GM19328 (cell line): ENCODE measurements around the gene DNAJB11.

Source experiments
- ATAC-seq: cut with Tn5 transposase; IDR thresholded peaks from one replicate; pipeline ENCODE4 v1.9.1; 2021; ENCODE audit warnings: mild to moderate bottlenecking, moderate library complexity; ENCODE audit not compliant: unreplicated experiment

The DNAJB11 gene

DNA sequence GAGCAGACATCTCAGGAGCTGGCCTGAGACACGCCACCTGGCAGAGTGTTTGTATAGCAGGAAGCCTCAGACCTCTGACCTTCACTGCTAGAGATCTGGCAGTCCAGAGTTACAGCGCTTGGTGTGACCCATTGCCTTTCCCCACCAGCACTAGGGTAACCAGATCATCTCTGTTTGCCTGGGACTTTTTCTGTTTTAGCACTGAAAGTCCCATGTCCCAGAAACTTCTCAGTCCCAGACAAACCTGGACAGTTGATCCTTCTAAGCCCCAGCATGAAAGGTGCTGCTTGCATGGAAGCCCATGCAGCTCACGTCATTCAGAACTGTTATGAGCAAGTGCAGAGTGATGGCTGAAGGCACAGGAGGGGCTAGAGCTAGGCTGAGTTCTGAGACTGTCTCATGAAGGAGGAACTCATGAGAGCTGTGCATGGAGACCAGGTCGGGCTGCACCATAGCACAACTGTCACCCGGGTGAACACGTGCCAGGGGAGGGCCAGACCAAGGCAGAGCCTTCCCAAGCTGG lies 24.1 kb downstream of the DNAJB11 start:
- ATAC-seq = no peak

DNA sequence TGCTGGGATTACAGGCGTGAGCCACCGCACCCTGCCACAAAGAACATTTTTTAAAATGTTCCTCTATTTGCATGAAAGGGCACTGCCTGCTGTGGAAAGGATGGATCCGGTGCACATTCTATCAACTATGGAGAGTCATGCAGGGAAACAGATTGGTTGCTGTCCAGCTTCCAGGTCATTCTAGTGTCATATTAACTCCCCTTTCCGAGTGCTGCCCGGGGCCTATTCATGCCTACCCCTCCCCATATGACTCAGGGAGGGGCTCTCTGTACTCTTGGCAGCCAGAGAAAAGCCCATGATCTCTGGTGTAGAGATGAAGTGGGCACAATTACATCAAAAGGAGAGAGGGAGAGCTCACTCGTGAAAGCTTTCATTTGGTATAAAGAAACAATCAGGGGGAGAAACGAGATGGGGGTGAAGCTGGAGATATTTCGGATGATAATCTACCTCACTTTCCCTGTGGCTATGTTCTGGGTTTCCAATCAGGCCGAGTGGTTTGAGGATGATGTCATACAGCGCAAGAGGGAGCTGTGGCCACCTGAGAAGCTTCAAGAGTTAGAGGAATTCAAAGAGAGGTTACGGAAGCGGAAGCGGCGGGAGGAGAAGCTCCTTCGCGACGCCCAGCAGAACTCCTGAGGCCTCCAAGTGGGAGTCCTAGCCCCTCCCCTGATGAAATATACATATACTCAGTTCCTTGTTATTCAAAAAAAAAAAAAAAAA lies 26.2 kb downstream of the DNAJB11 start:
- ATAC-seq = no peak

DNA sequence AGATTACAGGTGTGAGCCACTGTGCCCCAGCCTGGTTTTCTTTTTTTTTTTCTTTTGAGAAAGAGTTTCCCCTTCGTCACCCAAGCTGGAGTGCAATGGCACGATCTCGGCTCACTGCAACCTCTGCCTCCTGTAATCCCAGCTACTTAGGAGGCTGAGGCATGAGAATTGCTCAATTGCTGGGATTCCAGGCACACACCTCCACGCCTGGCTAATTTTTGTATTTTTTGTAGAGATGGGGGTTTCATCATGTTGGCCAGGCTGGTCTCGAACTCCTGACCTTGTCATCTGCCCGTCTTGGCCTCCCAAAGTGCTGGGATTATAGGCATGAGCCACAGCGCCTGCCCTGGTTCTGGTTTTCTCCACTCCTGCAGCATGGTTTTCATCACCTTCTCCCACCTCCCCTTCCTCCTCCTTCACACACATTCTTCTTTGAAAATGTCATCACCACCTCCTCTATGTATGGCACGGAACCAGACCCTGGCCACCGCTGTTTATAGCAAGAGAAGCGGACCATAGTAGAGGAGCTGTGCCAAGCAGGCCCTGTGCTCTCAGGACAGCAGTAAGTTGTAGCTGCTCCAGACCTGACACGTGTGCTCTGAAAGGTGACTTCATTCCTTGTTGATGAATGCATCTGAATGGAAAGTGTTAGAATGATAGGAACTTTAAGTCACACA lies 27.7 kb downstream of the DNAJB11 start:
- ATAC-seq = no peak

DNA sequence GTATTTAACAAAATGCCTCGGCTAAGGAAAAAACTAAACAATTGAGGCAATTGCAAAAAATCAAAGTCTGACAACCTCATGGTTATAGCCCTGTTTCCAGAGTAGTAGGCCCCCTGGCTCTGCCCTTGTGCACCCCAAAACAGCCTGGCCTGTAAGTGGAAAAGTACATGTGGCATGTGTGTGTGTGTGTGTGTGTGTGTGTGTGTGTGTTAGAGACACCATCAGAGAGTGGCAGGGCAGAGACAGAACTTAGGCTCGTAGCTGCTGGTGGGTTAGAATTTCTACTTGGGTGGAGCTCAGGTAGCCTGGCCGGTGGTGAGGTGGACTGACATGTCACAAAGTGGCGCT lies 28.2 kb downstream of the DNAJB11 start:
- no peak for ATAC-seq

DNA sequence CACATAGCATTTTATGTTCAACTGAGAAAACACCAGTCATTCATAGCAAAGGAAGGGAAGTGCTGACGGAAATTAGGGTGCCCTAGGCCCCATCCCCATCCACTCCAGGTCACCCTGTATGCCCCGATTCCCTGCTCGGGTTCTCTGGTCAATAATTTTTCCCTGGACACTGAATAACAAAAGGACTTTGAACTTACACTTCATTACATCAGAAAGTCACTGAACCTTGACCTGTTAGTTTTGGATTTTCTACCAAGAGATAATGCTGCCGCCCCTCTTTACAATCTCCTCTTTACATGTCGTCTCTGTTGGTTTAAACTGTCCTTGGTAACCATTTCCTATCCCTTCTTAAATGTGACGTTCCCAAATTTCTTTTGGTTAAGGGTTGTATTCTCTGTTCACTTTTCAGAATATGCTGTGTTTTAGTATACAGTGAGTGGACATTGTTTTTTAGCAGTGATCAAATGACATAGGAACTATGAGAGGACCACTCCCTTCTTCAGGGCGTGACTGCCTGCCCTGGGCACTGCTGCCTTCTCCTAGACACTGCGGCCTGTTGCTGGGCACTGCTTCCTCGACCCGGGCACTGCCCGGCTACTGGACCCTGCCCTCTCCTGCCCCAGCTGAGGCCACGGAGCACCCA lies 28.7 kb downstream of the DNAJB11 start:
- ATAC-seq = no peak

DNA sequence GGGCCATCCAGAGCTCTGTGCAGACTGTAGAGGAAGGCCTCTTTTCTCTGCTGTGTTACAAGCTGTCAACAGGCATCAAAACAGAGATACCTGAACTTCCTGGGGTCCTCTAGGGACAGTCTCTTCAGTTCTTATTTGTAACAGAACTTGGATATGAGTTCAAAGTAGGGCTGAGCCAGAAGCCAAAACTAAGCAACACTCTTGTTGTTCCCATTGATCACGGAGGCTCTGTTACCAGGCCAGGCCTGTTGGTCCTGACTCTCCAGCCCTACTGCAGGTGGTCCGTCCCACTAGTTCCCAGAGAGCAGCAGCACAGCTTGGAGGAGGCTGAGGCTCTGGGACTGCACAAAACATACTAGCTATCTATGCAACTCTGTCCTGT lies 29.3 kb downstream of the DNAJB11 start:
- no peak for ATAC-seq

DNA sequence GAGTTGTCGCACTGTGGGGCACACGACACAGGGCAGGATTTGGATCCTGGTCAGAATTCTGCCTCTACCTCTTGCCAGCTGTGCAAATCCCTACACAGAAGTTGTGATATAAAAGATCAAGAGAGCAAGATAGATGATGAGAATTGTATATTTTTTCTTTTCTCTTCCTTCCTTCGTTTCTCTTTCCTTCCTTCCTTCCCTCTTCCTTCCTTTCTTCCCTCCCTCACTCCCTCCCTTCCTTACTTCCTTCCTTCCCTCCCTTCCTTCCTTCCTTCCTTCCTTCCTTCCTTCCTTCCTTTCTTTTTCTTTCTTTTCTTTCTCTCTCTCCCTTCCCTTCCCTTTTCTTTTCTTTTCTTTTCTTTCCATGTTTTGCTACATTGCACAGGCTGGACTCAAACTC lies 30.4 kb downstream of the DNAJB11 start:
- no peak for ATAC-seq

DNA sequence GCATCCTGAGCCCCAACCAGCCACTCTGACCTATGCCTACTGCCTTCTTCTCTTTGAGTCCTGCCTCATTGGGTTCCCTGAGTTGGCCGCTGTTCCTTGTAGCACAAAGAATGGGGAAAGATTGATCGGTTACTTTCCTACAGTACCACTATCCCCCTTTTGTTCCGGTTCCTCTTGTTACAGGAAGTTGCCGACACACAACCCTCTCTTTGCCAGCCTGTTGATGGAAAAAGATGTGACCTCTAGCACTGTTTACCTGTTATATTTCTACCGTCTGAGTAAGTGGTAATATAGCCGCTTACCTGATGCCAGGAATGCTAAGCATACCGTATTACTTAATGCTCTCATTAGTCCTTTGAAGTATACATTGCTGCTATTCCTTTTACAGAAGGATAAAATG lies 32.6 kb downstream of the DNAJB11 start:
- no peak for ATAC-seq

DNA sequence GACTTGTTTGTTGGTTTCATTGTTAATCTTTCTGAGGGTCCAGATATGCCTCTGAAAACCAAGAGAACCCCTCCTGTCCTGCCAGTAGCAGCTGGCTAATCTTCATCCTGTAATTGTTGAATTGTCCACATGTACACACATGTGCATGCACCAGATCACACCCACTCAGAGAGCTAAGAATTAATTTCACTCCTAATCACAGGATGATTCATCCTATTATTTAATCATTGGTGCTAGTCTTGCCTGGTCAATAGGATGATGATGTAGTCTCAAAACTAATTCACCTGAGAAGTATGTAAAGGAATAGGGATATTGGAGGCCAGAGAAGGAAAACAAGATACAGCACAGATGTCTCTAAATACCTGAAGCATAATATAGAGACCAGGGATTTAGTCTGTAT lies 34.6 kb downstream of the DNAJB11 start:
- no peak for ATAC-seq

DNA sequence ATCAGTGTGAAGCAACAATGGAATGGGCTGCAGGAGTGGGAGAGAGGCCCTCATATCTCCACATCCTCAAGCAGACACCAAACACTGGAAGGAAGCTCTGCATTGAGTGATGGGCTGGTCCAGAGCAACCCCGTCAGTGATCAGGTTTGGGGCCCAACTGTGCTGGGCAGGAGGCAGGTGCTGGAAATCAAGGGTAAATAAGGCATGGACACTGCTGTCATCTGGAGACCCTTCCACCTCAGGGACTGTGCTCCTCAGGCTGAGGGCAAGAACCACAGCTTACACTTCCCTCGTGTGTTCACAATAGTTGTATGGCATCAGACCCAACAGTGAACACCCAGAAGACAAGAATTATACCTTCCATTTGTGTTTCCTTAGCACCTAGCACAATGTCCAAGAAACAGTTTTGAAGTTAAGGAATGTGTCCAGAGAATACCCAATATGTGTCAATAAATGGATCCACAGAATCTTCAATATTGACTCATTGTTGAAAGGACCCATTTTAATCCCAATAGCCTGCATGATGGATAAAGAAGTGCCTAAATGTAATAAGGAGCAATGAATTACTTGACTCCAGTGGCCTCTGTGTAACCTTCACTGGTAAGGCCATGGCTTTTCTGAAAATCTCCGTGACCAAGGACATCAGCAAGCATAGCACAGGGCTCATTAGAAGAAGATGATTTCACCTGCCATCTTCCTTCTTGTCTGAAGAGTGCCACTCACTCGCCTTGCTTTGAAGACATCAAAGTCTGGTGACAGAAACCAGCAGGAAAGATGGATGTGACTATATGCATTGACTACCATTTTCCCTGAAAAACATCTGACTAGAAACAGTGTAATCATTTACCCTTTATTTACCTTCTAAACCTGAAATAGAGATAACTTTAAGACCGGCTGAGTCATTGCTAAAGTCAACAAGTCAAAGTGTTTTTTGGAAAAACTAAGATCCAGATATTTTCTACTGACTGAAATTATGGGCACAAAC lies 35.3 kb downstream of the DNAJB11 start:
- no peak for ATAC-seq

DNA sequence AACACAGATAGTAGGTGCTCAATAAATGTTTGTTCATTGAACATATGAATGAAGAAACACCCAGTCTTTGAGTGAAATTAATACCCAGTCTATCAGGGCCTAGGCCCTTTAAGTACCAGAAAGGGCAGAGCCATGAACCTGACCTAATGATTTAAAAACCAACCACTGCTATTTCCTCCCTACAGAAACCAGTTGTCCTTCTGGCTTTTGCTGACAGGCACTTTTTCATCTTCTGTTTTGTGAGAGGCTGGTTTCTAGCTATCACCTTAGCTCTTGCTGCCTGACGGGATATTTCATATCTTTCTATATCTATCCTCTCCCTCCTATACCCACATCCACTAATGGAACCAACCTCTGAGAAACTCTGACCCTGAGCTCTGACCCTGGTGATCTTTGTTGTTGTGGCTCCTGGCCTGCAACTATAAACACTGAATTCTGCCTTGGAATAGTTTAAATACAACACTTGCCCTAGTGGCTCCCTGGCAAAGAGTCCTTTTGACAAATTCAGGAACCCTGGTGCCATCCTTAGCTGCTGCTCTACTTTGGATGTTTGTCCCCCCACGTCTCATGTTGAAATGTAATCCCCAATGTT lies 38.2 kb downstream of the DNAJB11 start:
- no peak for ATAC-seq

DNA sequence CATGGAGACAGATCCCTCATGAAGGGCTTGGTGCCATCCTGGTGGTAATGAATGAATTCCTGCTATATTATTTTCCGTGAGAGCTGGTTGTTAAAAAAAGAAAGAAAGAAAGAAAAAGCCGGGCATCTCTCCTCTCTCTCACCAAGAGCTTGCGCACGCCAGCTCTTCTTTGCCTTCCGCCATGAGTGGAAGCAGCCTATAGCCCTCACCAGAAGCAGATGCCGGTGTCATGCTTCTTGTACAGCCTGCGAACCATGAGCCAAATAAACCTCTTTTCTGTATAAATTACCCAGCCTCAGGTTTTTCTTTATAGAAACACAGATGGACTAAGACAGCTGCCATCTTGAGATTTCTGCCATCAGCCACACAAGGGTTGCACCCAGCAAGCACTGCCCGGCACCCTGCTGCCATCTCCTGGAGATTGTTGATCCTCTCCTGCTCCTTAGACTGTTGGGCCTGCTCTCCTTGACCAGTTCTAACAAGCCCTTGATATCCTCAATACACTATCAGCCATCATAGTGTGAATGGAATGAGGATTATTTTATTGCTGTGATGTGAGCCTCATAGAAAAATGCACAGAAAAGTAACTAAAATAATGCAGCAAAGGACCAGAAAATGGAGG lies 38.8 kb downstream of the DNAJB11 start:
- no peak for ATAC-seq

DNA sequence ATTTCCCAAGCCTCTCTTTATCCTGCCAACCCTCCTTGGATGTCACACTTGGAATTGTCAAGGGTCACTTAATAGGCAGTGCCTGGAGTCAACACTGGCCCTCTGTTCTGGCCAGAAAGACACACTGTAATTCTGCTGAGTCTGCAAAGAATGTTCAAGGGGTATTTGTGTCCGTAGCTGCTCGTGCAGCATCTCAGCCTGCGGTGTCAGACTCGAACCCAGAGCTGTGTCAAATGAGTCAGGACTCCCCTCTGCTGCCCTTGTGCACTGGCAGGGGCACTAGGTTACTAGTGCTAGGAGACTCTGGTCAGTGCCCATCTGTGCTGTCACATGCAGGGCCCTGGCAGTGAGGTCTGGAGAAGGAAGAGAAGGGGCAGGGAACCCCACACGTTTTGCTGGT lies 41.5 kb downstream of the DNAJB11 start:
- no peak for ATAC-seq

DNA sequence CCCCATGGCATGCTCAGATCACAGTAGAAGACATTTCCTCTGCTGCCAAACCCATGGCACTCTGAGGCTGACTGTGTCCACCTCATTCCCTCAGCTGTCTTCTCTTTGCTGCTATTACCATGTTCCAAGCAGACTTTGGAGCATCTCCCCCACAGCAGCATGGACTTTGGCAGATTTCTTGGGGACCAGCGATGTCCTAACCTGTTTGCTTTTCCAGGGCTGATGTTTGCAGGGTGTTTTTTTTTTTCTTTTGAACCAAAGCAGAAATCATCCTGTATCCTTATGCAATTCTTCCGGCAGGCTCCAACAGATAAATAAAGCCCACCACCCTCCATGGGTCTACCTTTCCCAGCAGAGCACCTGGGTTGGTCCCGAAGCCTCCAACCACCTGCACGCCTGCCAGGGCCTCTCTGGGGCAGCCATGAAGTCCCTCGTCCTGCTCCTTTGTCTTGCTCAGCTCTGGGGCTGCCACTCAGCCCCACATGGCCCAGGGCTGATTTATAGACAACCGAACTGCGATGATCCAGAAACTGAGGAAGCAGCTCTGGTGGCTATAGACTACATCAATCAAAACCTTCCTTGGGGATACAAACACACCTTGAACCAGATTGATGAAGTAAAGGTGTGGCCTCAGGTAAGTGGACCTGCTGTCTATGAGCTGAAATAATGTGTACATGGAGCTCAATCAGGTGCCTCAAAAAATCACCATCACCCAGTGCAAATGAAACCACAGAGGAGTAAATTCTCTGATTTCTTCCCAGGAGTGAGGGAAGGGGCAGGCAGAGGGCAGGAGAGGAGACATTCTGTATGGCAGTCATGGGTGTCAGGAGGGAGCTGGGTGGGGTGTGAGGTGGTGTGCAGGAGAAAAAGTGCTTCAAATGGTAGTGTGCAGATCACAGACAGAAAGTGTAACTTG lies 42.5 kb downstream of the DNAJB11 start, which contains the start of gene AHSG:
TSS of gene AHSG (plus strand) at position 340 of the 916 bp plus-strand sequence. CDS start at position 422, 82 bp downstream.
- ATAC-seq = no peak

DNA sequence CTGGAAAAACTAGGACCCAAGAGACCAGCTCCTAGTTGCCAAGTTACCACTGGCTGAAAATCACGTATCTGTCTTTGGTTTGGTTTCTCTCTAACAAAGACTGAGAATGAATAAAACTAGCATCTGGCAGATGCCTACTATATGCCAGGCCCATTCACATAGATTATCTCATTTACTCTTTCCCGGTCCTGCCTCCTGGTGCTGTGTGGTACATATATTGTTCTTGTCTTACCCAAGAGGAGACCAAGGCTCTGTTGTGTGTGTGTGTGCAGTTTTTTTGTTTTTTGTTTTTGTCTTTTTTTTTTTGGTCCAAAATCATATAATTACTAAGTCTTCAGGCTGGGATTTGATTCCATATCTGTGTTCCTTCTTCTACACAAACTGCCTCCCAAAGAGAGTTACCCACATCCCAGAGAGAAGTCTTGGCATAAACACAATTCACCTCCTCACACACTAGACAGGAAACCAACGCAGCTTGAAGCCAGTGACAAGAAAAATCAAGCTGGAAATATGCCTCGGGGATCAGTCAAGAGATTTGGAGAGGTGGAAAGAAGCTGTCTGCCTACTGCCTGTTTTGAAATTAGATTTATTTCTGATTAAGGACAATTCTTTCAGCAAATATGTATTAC lies 43.2 kb downstream of the DNAJB11 start:
- no peak for ATAC-seq

DNA sequence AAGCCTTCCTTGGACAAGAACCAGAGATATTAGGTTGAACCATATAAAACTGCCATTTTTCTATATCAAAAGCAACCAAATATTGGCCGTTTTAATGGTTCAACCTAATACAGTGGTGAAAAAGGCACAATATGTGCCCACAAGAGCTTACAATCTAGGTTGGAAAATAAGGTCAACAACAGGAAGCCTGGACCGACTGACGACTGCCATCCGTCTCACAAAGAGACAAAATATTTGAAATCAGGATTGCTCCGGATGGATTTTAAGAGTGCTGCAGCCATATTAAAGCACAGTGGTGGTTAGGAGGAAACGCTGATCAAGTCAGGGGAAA lies 43.7 kb downstream of the DNAJB11 start:
- no peak for ATAC-seq

DNA sequence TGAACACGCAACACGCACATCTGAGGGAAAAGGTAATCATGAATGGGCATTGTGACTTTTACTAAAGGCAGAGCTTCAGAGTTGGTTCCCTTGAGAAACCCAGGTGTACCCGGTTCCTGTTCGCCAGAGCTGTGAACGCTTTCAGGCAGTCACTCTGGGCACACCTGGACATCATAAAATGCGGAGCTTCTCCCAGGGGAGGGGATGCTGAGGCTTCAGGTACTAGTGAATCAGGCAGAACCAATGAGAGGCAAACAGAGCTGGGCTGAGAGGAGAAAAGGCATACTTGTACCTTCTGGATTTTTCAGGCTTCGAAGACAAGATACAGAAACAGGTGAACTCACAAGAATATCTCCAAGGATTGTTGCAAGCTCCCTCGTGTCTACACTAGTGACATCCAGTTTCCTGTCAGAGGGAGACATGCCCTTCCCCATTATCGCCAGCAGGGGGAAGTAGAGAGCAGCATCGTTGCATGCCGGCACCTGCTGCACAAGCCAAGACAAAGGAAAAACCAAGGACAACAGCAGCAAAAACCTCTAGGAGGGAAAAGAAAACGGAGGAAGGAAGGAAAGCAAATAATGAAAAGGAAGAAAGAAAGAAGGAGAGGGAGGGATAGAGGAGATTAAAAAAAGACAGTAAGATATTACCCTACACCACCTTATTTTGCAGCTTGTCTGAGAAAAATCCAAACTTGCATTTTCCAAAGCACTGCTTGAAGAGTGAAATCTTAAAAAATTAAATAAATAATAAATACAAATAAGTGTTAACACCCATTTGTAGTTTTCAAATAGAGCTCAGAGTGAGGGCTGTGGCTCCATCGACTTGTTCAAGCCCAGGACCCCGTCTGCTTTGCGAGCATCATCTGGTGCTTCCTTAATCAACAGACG lies 44.3 kb downstream of the DNAJB11 start:
- no peak for ATAC-seq

DNA sequence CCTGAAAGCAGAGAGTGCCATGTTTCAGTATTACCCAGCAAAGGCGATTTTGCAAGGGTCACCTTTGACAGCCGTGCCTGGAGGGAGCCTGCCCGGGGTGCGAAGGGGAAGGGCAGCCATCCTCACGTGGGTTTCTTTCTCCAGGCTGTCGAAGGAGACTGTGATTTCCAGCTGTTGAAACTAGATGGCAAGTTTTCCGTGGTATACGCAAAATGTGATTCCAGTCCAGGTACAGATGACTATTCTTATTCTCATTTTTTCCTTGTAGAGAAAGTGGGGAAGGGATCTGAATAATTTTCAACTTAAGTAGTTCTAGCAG lies 45.7 kb downstream of the DNAJB11 start:
- no peak for ATAC-seq
